NCI-H526 (cell line): Measurements from ENCODE around the gene CFAP65.
A peak's percentile ranks its signal among the peaks of the same experiment; 100 is the strongest.

Experiments used
- DNase-seq, 2 experiments: peaks; one replicate each; lab custom pipeline; 2025; lab: John Stamatoyannopoulos, UW

CFAP65 gene

DNA sequence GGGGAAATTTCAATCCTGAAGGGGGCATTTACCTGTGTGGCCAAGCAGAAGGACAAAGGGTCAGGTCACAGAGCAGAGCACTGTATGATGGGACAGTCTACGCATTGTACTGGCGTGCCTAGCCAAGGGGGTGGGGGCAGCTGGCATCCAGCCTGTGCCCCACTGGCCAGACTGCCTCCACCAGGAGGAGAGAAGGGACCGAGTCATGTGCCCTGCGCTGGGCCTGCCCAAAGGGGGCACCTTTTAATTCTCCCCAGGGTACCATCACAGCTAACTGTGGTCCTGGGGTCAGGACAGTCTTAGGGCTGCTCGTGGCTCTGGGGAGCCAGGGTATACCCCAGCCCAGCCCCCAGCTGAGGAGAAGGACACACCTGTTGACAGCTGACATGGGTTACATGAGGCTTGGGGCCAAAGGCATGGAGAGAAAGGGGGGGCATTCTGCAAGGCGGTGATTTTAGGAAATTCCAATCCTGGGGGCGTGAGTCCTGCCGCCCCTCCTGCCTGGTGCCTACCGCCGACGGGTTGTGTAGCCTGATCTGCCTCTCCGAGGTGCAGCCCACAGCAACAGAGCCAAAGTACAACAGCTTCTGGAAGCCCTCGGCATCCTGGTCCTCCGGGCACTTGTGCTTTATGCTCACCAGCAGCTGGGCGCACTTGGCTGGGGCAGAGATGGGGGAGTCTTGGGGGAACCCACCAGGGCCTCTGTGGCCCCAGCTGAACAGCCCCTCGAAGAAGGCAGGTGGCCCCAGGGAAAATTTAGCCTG lies 11.0 kb downstream of the CFAP65 start:
- DNase-seq: no peak

DNA sequence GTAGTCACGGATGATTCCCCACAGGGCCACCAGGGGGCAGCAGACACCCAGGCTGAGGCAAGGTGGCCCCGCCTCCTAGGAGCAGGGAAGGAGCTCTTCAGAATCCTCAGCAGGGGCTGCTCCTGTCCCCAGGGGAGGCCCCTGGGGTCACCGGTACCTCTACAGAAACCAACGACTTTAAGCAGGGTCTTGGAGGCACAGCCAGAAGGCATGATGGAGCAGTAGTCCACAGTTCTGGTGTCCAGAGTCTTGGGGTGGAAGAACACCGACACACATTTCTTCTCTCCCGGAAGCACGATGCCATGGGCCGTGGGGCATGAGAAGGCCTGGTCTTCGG lies 11.5 kb downstream of the CFAP65 start:
- DNase-seq: peak; percentile 37 to 88

DNA sequence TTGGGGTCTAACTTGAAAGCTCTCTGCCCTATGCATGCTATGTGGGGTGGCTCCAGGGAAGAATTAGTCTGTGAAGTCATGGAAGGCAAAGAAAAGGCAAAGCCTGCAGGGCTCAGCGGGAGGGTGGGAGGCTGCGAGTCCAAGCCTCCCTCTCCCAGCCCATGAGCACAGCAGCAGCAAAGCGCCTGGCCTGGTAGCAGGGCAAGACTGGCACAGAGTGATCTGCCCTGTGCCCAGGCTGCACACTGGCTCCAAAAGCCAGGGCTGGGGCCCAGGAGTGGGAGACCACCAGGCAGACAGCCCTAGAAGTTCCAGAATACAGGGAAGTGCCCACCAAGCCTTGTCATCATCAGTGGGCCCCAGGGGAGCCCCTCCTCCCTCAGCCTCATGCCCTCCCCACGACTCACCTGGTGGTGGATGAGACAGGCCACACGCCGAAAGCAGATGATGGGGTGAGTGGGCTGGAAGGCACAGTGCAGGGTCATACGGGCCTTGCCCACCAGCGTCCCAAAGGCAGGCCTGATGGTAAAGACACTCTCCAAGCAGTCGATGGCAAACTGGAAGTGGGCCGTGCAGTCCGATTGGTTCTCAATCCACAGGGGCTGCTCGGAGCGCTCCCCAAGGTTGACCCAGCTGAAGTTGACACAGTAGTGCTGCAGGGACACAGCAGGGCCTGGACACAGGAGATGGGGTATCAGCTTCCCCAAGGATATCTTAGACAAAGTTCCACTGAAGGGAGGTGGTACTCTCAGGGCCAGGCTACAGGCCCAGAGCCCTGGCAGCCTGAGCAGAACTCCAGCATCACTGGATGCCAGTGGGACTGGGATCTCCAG lies 12.1 kb downstream of the CFAP65 start:
- DNase-seq: no peak

DNA sequence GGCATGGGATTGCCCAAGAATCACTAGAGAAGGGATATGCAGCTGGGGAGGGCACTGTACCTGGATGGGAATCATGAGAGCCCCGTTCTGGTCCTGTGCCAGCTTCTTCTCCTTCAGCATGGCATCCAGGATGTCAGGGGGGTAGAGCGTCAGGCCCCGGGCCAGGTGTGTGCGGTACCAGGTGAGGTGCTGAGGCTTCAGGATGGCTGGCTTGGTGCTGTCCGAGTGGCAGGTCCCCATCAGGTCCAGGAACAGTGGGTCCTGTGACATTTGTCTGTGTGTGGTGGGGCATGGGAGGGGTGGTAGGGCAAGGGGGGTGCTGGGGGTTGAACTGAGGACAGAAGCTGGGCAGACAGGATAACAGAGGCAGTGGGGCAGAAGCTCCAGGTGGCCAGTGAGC lies 13.2 kb downstream of the CFAP65 start:
- DNase-seq: no peak

DNA sequence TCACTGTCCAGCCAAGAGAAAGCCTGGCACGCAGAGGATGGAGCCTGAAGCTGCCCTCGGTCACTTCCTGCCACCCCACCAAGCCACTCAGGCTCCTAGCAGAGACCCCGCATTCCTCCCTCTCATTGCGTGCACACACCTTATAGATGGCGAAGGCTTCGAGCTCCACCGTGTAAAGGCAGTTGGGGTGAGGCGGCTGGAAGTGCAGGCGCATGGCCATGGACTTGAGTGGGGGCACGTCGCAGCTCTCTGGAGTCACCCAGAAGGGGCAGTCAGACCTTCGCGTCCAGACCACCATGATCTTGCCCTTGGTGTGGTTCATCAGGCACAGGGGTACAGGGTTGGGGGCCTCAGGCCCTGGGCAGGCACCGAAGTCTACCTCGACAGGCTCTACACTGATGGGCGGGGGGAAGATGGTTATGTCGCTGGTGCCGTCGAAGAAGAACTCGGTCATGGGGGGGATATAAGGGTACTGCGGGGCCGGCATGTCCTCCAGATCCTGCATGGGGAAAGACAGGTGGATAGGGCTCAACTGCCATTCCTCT lies 13.7 kb downstream of the CFAP65 start:
- no peak for DNase-seq

DNA sequence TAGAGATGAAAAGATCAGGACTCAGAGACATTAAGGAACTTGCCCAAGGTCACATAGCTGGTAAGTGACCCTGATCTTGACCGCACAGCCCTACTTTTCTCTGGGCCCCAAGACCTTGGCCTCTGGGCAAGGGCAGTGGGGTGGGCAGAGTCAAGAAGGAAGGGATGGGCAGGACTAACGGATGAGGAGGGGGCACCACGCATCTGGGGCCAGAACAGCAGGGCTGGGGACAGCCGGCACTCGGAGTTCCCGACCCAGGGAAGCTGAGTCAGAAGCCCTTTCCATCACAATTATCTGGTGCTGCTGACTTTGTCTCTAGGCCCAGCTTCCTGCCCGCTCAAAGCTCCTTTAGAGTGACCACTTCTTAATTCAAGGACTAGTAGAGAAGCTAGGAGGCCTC lies 14.4 kb downstream of the CFAP65 start:
- no peak for DNase-seq

DNA sequence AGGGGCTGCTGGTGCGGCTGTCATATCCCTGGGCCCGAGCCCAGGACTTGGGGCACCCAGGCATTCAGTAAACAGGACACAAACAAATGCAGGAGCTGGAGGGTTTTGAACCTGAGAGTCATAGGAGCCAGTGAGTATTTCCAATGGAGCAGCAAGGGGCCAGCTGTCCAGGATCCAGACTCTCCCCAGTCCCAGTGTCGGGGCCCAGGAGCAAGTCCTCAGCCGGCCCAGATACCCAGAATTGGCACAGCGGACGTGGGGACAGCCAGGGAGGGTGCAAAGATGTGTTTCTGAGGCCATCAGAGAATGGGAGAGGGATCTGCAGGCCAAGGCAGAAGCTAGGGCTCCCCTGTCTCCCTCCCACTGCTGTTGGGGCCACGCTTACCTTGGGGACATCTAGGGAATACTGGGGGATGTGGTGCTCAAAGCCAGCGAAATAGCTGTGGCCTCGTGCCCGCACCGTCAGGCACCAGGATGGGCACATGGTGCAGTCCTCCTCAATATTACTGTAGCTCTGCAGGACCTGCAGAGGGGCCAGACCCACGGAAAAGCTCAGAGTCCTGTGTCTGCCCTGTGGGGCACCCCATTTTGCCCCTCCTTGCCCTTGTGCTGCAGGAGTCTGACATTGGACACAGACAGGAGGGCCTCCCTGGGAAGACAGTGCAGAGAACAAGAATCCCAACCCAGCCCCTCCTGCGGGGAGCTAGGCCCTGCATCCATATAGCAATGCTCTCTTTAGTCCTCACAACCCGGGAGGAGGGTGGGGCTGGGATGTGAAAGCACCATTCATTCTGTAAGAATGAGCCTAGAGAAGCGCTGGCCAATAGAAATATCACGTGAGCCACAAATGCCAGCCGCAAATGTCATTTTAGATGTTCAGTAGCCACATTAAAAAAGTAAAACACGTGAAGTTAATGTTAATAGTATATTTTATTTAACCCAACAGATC lies 15.4 kb downstream of the CFAP65 start:
- no peak for DNase-seq

DNA sequence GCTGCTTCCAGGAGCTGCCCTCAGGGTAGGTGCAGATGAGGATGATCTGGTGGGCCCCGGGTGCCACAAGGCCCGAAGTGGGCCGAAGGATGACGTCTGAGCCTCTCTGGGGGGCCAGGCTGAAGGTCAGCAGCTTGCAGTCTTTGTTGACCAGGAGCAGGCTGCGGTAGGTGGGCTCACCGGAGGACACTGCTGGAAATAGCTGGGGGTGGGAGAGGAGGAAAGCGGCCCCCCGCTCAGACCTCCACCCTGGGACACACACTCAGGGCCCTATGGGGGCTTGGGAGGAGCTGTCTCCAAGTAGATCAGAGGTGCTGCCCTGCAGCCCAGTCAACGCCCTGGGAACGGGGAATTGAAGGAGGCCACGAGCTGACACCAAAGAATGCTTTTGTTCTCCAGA lies 17.3 kb downstream of the CFAP65 start:
- no peak for DNase-seq

DNA sequence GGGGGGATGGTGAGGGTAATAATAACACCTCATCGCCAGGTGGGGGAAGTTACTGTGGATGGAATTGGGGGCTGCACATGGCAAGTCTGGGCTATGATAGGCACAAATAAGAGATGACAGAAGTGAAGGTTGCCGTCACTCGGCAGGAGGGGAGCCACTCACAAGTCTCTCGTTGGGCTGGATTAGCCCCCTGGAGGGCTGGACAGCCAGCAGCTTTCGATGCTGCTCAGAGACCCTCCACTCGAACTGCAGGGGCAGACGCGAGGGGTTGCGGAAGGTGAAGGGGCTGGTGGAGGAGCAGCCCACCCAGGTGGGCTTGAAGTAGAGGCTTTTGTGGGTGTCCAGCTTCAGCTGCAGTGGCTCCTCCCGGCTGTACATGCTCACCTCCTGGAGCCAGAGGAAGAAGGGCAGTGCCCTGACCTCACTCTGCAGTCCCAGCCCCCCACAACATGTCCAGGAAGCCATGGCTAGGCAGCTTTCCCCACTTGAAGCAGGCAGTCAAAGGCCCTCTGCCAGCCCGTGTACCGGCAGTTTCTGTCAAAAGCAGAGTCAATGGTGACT lies 18.2 kb downstream of the CFAP65 start:
- DNase-seq: no peak

DNA sequence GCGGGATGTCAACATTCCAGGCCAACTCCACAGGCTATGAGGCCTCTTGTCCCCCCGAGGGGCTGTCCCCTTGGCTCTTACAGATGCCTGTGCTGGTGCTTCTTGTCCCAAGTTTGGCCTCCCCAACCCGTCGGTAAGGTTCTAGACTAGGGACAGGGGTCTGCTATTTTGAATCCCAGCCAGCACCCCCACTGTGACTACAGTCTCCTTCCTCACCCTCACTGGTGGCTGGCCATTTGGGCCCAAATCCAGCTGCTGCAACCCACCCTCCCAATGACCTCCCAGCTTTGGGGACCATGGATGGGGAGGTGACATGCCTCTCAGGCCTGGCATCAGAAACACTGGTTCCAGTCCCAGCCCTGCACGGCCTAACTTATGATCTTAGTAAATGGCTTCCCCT lies 18.7 kb downstream of the CFAP65 start:
- no peak for DNase-seq

DNA sequence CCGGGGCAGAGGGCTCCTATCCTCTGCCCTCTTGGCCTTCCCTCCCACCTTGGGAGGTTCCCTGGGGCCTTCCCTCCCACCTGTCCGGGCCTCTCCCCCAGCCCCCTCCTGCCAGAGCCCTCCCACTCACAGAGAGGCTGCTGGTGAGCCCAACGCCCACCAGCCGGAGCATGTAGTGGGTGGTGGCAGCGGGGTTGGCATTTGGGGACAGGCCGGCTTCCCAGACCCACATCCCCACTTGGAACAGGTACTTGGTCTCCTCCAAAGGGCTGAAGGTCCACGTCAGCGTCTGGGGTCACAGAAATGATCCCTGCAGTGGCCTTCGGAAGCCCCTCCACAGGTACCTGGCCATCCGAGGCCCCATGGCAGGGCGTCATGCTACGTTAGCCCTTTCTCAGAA lies 19.3 kb downstream of the CFAP65 start:
- no peak for DNase-seq

DNA sequence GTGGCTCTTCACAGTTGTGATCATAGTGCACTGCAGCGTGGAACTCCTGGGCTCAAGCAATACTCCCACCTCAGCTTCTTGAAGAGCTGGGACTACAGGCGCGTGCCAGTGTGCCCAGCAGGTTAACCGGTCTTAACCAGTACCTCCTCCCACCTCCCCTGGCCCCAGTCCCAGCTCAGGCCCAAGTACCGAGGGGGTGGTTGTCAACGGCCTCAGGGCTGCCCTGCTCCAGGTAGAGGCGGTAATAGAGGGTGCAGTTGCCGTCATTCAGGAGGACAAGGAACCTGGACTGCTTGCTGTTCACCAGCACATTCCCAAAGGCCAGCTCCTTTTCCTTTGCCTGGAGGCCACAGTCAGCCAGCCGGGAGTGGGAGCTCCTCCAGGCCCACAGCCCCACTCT lies 19.7 kb downstream of the CFAP65 start:
- DNase-seq: no peak

DNA sequence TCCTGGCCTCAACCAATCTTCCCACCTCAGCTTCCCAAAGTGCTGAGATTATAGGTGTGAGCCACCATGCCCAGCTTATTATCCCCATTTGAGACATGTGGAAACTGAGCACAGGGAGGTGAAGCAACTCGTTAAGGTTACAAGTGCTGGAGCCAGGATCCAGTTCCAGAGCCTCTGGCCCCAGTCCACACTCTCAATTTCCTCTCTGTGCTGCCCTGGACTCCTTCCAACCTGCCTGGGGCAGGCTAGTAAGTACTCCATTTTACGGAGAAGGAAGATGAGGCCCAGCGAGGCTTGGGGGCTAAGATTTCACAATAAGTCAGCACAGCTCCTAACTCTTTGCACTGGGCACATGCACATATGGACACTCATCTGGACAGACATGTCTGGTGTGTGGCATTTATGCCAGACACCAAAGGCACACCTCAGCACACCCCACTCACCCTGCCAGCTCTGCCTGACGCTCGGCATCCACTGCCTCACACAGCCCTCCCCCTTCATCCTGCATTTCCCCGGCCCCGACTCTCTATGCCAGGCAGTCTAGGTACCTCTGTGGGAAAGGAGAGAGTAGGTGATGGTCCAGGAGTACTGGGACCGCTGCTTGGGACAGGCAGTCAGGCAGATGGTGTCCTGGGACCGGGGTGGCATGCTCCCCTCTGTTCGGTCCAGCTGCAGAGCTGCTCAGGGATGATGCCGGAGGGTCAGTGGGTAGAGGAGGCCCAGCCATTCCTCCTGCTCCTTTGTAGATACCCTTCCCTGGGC lies 20.5 kb downstream of the CFAP65 start:
- DNase-seq: no peak

DNA sequence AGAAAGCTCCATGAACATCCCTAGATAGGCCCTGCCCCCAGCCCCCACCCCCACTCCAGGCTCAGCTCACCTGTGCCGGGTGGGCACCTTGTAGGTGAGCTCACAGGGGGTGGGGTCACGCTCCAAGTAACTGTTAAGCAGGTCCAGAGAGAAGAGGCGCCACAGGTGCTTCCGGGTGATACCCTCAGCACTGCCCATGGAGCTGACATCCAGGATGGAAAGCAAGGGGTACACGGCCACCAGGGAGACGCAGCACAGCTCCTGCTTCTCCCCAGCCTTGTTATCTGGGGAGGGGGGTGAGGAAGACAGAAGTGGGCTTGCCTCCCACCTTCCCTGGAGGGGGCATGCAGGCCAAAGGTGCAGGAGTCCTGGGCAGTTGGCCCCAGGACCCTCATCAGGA lies 21.9 kb downstream of the CFAP65 start:
- no peak for DNase-seq

DNA sequence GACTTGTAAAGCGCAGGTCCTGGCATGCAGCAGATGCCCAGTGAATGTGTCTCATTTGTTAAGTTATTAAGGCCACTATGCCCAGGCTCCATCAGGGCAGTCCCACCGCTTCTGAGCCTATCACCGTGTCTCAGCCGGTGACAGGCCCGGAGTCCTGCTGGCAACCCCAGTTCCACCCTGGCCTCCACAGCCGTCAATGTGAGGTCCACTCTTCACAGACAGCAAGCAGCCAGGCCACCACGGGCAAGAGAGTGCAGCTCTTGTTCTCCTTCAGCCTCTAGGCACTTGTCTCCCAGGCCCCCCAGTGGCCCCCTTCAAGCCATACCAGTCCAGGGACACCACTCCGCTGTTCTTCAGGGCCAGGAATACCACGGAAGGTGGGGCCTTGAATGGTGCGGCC lies 22.6 kb downstream of the CFAP65 start:
- no peak for DNase-seq

DNA sequence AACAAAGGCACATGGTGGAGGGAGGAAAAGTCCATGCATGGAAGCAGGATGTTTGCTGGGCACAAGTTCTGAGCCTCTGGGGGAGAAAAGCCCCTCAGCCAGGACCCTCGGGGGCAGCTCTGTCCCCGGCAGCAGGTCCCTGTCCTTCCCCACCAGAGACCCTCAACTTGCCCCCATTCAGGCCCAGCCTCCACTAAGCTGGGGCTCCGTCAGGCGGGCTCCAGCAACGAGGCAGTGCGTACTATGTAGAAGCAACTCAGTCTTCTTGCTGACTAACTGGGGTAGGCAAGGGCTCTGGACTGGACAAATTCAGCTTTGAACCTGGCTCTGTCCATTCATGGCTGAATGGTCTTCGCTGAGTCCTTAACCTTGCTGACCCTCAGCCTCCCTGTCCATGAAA lies 23.0 kb downstream of the CFAP65 start:
- no peak for DNase-seq

DNA sequence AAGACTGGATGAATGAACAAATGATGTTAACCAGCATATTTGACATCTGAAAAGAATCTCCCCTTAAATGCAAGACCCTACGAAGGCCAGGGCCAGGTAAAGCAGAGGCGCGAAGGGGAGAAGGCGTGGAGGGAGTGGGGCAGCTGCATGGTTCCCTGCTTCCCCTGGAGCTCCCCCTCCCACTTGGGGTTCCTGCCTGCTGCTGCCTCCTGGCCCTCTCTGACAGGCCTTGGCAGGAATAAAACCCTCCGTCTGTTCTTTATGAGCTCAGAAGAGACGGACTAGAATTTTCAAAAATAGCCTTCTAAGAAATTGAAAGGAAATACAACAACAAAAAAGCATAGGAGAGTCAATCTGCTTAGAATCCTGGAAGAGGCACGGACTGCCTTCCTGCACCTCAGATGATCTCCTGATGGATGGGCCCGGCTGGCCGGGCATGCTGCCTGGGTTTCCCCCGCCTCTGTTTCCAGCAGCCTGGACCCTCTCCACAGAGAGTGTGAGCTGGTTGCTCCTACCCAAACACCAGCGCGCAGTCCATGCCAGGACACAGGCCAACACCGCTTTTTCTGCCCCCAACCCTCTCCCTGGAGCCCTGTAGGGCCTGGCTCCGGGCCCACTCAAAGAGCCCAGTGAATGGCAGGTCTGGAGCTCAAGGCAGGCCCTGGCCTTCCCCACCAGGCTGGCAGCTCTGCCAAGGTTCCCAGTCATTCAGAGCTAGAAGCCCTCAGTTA lies 23.9 kb downstream of the CFAP65 start:
- no peak for DNase-seq

DNA sequence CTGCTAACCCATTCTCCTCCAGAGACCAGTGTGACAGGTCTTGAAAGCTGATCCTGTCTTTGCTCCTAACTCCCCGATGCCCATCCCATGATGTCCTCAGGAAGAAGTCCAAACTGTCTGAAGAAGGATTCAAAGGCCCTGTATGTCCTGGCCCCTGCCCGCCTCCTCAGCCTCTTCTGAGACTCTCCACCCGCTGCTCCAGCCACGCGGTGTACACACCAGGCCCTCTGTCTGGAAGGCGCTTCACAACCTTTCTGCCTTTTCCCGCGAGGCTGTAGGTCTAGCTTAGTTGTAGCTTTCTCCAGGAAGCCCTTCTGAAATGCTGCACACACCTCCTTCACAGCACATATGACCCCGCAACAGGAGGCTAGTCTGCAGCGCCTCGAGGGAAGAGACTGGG lies 24.6 kb downstream of the CFAP65 start:
- DNase-seq: no peak

DNA sequence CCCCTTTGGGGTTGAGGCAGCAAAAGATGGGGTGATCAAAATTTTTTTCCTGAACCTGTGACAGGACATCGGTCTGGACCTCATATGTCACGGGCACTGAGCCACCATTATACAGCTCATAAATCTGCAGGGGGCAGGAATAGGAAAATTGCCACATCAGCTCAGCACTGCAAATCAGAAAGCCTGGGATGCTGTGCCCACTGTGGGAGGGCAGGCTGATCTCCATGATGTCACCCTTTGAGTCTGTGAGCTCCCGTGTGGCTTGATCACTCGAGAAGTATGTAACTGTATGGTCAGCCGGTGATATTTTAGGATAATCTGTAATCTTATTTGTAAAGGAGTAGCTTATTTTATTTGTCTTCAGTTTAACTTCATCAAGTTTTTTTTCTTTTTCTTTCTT lies 30.4 kb downstream of the CFAP65 start:
- DNase-seq: no peak

DNA sequence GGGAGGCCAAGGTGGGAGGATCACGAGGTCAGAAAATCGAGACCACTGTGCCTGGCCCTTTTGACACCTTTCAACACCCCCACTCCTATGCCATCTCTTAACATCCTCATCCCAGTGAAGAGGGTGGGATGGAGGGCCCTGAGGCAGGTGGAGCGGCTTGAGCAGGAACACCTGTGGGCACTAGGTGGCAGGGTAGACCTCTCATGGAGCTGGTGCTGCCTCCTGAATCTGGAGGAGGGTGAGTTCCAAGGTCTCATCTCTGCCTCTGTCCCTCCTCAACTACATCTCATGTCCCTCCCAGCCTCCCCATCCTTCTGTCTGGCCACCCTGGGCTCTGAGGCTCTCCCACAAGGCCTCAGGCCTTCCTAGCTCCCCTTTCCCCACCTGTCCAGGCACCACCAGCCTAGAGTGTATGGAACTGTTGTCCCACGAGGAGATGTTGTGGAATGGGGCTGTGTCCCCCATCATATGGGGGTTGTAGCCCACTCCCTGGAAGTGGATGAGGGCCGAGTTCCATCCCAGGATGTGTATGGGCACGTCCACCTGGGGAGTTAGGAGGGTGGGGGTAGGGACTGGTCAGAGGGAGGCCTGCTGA lies 31.1 kb downstream of the CFAP65 start:
- peak in 1 of 2 experiments; percentile 72 for DNase-seq
